ENCODE measurements around the gene CLDN7. TPM values are rescaled to one million over a fixed set of nuclear protein-coding genes. Genes with fewer than 3 reads are reported as not detected.
A peak's percentile ranks its signal among the peaks of the same experiment; 100 is the strongest.

CLDN7 gene
- total RNA-seq, 1 experiment from 2014 or later = 0.34 TPM

DNA sequence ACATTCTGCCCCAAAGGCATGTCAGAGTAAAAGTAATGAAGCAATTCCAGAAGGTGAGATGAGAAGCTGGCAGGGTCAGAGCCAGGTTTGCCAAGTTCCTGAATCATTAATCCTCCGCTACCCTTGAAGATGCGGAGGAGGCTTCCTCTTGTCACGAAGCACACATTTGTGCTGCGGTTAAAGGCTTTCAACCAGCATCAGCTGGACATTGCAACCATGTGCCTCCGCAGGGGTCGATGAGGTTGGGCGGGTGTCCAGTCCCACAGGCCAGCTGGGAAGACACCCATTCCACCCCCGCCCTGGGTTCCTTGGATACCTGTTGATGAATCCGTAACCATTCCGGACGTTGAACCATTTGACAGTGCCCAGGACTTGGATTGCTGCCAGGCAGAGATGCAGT is 30.9 kb upstream of the CLDN7 start:
- no peak for DNase-seq
- H3K9me3 ChIP-seq (replicated peaks) = no peaks in the 10 kb centered on the region
- no peak overlapping the region for H3K27ac ChIP-seq
- H3K4me3 ChIP-seq = no peak overlapping the region
- H3K4me1 ChIP-seq = no peaks in the 10 kb centered on the region
- H3K27me3 ChIP-seq = no peaks in the 10 kb centered on the region
- no peaks in the 10 kb centered on the region for H3K36me3 ChIP-seq

DNA sequence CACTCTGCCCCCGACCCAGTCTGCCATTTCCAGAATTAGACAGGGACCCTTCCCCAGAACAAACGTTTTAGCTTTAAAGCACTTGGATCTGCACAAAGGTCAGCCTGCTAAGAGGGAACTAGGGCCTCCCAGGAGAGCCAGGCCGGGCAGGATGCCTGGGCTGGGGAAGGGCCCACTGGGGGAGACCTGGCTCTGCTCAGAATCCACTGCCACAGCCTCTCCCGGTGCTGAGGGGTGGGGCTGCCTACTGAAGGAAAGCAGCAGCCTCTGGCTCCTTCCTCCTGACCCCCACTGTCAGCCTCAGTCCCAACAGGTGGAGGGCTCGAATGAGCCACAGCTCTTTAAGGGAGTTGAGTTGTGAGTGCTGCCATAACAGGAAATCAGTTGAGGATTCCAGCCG is 30.5 kb upstream of the CLDN7 start:
- H3K4me1 ChIP-seq = no peaks in the 10 kb centered on the region
- peak in 1 of 2 experiments; percentile 26 for DNase-seq
- H3K9me3 ChIP-seq (replicated peaks) = no peaks in the 10 kb centered on the region
- H3K27me3 ChIP-seq = no peaks in the 10 kb centered on the region
- H3K36me3 ChIP-seq = no peaks in the 10 kb centered on the region
- H3K27ac ChIP-seq = no peak overlapping the region
- H3K4me3 ChIP-seq = no peak overlapping the region

DNA sequence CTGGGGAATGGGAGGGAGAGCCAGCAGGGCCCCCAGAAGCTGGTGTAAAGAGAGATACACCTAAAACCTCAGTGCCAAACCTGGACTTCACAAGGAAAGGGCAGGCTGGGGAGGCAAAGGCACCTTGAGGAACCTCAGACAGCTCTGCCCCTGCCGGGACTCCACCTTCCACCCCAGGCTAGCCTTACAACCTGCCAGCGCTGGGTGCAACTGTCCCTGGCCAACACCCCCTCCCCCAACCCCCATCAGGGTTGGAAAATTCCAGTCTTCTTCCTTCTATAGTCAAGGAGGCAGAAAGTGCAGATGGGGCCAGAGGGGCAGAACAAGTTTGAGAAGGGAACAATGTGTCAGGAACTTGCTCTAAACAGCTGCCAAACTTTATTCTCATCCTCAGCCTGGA is 29.9 kb upstream of the CLDN7 start:
- Histone ChIP-seq H3K27me3 (no peaks in the 10 kb centered on the region), H3K36me3 (no peaks in the 10 kb centered on the region), H3K4me1 (no peaks in the 10 kb centered on the region), H3K9me3 (replicated peaks) (no peaks in the 10 kb centered on the region), H3K4me3 (no peak overlapping the region), H3K27ac (no peak overlapping the region)
- DNase-seq = no peak

DNA sequence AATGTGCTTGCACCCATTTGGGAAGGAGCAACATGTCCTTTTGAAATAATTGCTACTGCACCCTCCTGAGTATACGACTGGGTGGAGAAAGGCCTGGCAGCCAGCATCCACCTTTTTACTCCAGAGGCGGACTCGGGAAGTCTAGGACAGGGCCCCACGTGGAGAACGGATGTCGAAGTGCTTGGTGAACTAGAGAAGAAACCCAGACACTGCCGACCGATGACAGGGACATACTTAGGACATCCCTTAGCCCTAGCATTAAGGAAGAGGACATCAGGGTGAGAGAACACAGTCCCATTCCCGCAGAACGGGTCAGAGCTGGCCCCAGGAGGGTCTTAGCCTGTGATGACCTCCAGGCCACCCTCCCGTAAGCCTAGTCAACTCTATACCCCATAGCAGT is 28.4 kb upstream of the CLDN7 start:
- no peaks in the 10 kb centered on the region for H3K27me3 ChIP-seq
- no peak overlapping the region for H3K4me3 ChIP-seq
- no peaks in the 10 kb centered on the region for H3K4me1 ChIP-seq
- no peak for DNase-seq
- no peaks in the 10 kb centered on the region for H3K36me3 ChIP-seq
- no peaks in the 10 kb centered on the region for H3K9me3 ChIP-seq (replicated peaks)
- H3K27ac ChIP-seq = no peak overlapping the region

DNA sequence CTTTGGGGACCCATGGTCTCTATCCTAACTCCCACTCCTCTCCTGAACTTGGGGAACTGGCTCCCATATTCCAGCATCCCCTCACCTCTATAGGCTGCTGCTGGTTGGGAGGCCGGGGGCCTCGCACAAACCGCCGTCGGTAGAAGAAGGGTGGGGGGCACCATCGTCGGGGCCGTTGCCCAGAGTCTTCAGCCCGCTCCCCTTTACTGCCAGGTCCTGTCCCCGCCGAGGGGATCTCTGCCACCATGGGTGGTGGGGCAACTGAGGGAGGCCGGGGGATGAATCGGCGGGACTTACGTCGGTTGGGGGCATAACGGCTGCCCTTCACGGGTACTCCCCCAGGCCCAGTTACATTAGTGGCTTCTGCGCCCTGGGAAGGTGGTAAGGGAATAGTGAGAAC is 27.9 kb upstream of the CLDN7 start:
- Histone ChIP-seq H3K27me3 (no peaks in the 10 kb centered on the region), H3K9me3 (replicated peaks) (no peaks in the 10 kb centered on the region), H3K4me3 (no peak overlapping the region), H3K36me3 (no peaks in the 10 kb centered on the region), H3K27ac (no peak overlapping the region), H3K4me1 (no peaks in the 10 kb centered on the region)
- DNase-seq = no peak

DNA sequence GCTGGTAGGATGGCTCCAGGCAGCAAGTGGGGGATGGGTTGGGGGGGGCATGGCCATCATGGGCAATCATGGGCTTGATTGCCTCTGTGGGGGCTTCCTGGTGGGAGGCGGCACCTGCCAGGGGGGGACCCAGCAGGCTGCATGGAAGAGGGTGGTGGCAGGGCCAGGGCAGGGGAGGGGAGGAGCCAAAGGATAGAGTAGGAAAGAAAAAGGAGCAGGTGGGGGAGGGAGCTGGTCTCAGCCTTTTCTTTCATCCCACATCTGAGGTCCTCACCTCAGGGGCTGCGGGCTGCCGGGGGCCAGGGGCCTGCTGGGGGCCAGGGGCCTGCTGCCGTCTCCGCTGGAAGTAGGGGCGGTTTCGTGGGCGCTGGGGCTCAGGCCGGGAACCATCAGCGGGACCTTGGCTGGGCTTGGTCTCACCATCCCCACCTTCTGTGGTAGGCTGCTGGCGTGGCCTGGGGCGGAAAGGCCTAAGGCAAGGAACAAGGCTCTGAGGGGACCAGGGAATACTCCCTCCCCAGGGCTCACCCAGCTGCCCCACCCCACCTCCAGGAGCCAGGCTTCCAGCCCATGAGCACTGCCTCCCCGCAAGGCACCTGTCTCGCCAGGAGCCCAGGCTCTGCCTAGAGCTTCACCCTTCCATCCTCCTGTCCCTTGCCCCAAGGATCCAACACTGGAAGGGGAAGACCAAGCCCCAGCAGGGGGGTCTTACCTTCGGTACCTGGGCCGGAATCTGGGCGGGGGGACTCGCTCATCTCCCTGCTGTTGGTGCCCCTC is 27.2 kb upstream of the CLDN7 start:
- no peaks in the 10 kb centered on the region for H3K9me3 ChIP-seq (replicated peaks)
- H3K27me3 ChIP-seq = no peaks in the 10 kb centered on the region
- no peak overlapping the region for H3K4me3 ChIP-seq
- no peaks in the 10 kb centered on the region for H3K4me1 ChIP-seq
- no peaks in the 10 kb centered on the region for H3K36me3 ChIP-seq
- no peak for DNase-seq
- H3K27ac ChIP-seq = no peak overlapping the region

DNA sequence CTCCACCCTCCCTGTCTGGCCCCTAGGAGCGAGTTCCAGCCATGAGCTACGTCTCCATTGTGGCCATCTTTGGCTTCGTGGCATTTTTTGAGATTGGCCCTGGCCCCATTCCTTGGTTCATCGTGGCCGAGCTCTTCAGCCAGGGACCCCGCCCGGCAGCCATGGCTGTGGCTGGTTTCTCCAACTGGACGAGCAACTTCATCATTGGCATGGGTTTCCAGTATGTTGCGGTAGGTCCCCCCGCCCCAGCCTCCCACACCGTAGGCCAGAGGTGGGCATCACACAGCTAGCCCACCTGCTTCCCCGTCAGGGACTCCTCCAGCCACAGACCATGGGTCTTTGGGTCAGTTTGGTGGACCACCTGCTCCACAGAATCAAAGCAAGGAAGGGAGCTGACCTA is 23.4 kb upstream of the CLDN7 start:
- H3K27ac ChIP-seq = no peak overlapping the region
- H3K9me3 ChIP-seq (replicated peaks) = no peaks in the 10 kb centered on the region
- no peaks in the 10 kb centered on the region for H3K27me3 ChIP-seq
- no peaks in the 10 kb centered on the region for H3K36me3 ChIP-seq
- no peak for DNase-seq
- no peaks in the 10 kb centered on the region for H3K4me1 ChIP-seq
- no peak overlapping the region for H3K4me3 ChIP-seq

DNA sequence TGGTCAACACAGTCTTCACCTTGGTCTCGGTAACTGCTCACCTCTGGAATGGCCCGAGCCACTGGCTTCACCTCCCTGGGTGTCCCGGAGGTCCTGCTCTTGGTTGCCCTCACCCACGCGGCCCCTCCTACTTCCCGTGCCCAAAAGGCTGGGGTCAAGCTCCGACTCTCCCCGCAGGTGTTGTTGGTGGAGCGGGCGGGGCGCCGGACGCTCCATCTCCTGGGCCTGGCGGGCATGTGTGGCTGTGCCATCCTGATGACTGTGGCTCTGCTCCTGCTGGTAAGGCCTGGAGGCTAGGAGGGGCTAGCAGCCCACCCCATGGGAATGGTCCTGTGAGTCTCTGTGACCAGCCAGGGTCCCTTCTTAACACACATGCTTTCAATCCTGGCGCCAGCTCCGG is 22.6 kb upstream of the CLDN7 start:
- peaks cover 3% of the 10 kb centered on the region; the same call in 1 of the 2 replicates for H3K27me3 ChIP-seq
- H3K36me3 ChIP-seq = no peaks in the 10 kb centered on the region
- H3K4me1 ChIP-seq = no peaks in the 10 kb centered on the region
- H3K4me3 ChIP-seq = no peak overlapping the region
- H3K9me3 ChIP-seq (replicated peaks) = no peaks in the 10 kb centered on the region
- no peak for DNase-seq
- no peak overlapping the region for H3K27ac ChIP-seq

DNA sequence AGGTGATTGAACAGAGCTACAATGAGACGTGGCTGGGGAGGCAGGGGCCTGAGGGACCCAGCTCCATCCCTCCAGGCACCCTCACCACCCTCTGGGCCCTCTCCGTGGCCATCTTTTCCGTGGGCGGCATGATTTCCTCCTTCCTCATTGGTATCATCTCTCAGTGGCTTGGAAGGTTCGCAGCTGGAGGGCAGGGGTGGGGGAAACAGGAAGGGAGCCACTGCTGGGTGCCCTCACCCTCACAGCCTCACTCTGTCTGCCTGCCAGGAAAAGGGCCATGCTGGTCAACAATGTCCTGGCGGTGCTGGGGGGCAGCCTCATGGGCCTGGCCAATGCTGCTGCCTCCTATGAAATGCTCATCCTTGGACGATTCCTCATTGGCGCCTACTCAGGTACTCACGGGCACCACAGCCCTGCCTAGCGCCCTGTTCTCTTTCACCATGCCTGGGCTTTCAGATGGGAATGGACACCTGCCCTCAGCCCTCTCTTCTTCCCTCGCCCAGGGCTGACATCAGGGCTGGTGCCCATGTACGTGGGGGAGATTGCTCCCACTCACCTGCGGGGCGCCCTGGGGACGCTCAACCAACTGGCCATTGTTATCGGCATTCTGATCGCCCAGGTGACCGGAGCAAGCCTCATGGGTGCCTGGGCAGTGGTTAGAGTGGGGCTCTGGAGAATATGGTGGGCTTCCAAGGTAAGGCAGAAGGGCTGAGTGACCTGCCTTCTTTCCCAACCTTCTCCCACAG is 21.4 kb upstream of the CLDN7 start:
- Histone ChIP-seq H3K9me3 (replicated peaks) (no peaks in the 10 kb centered on the region), H3K27ac (no peak overlapping the region), H3K36me3 (no peaks in the 10 kb centered on the region), H3K27me3 (peaks cover 4% of the 10 kb centered on the region; the same call in 1 of the 2 replicates), H3K4me3 (no peak overlapping the region), H3K4me1 (no peaks in the 10 kb centered on the region)
- DNase-seq = no peak

DNA sequence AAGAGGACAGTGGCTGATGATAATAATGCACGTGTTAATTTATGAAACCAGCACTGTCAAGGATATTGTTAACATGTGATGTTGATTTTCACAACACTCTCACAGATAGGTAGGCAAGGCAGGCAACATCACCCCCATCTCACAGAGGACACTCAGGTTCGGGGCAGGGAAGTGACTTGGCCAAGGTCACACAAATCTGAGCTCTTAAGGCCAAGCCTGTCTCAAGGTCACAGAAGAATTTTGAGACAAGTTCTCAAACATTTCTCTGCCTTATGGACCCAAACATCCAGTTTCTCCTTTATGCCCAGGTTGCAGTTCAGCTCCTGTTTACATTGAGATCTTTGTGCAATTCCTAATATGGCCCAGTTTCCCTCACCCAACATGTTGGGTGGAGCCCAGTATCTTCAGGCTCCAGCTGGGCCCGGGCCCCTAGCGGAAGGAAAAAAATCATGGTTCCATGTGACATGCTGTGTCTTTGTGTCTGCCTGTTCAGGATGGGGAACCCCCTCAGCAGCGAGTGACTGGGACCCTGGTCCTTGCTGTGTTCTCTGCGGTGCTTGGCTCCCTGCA is 20.6 kb upstream of the CLDN7 start:
- no peak for DNase-seq
- Histone ChIP-seq H3K9me3 (replicated peaks) (no peaks in the 10 kb centered on the region), H3K4me3 (no peak overlapping the region), H3K4me1 (no peaks in the 10 kb centered on the region), H3K36me3 (no peaks in the 10 kb centered on the region), H3K27me3 (peaks cover 4% of the 10 kb centered on the region; the same call in 1 of the 2 replicates), H3K27ac (no peak overlapping the region)

DNA sequence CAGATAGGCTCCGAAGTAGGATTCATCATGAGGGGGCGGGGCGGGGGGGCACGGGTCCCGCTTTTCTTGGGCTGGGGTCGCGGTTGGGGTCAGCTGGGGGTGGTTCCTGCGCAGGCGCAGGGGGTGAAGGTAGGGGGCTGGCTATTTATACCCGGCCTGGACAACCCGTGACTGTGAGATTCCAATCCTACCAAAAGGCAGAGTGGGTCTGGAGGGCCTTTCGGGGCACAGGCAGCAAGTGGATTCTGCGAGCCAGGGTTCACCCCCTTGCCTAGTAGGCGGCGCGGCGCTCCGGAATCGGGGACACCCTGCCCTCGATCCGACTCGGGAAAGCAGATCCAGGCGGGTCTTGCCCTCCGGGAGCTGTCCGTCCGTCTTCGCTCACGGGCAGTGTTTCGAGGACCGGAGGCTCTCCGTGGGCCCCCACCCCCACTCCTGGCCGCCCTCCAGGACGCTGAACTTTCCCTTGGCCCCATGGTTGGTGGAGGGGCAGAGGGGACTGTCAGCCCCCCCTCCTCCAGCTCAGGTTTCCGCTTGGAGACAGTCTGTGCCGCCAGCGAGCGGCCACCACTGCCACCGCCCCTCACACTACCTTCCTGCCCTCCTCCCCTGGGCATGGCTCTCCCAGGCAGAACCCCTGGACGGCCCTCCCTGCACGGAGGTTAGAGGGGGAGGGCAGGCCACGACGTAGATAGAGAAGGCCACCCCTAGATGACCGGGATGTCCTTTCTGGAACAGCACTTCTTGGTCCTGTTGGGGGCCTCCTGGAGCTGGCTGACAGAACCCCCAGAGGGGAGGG is 19.9 kb upstream of the CLDN7 start:
- no peaks in the 10 kb centered on the region for H3K4me1 ChIP-seq
- peaks cover 4% of the 10 kb centered on the region; the same call in 1 of the 2 replicates for H3K27me3 ChIP-seq
- peak; percentile 22 to 39 for DNase-seq
- peak overlapping the region; percentile 64 for H3K4me3 ChIP-seq
- no peak overlapping the region for H3K27ac ChIP-seq
- no peaks in the 10 kb centered on the region for H3K9me3 ChIP-seq (replicated peaks)
- H3K36me3 ChIP-seq = no peaks in the 10 kb centered on the region

DNA sequence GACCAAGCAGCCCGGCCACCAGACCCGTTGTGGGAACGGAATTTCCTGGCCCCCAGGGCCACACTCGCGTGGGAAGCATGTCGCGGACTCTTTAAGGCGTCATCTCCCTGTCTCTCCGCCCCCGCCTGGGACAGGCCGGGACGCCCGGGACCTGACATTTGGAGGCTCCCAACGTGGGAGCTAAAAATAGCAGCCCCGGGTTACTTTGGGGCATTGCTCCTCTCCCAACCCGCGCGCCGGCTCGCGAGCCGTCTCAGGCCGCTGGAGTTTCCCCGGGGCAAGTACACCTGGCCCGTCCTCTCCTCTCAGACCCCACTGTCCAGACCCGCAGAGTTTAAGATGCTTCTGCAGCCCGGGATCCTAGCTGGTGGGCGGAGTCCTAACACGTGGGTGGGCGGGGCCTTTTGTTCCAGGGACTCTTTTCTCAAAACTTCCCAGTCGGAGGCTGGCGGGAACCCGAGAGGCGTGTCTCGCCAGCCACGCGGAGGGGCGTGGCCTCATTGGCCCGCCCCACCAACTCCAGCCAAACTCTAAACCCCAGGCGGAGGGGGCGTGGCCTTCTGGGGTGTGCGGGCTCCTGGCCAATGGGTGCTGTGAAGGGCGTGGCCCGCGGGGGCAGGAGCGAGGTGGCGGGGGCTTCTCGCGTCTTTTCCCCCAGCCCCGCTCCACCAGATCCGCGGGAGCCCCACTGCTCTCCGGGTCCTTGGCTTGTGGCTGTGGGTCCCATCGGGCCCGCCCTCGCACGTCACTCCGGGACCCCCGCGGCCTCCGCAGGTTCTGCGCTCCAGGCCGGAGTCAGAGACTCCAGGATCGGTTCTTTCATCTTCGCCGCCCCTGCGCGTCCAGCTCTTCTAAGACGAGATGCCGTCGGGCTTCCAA is 19.0 kb upstream of the CLDN7 start, which contains the start of gene SLC2A4:
SLC2A4 (plus strand) TSS at position 645 of the 879 bp plus-strand sequence; CDS start at position 862, 217 bp downstream.
- Histone ChIP-seq H3K9me3 (replicated peaks) (no peaks in the 10 kb centered on the region), H3K36me3 (no peaks in the 10 kb centered on the region), H3K27me3 (peaks cover 4% of the 10 kb centered on the region; the same call in 1 of the 2 replicates), H3K4me3 (peak within 1 kb of the TSS; percentile 64), H3K4me1 (no peaks in the 10 kb centered on the region), H3K27ac (peak within 1 kb of the TSS; percentile 40)
- peak; percentile 92 to 96 for DNase-seq

DNA sequence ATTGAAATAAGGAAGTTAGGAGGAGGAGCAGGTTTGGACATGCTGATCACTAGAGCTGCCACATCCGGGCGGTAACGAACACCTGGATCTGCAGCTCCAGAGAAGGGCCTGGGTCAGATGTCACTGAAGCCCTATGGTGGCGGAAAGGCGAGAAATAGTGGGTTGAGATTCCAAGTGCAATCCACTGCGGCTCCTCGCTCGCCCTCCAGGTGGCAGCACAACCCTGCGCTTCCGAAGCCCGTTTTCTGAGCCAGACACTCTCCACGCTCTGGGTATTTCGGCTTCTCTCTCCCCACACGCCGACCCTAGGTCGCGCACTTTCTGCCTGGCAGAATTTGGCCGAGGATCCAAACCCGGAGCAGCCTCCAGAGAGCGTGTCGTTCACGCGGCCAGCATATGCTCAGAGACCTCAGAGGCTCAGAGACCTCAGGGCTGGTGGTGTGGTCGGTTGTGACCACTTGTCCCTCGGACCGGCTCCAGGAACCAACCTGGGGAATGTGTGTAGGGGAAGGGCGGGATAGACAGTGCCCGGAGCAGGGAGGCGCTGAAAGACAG is 18.3 kb upstream of the CLDN7 start:
- Histone ChIP-seq H3K4me1 (no peaks in the 10 kb centered on the region), H3K27me3 (peaks cover 4% of the 10 kb centered on the region; the same call in 1 of the 2 replicates), H3K9me3 (replicated peaks) (no peaks in the 10 kb centered on the region), H3K4me3 (peak overlapping the region; percentile 64), H3K27ac (peak overlapping the region; percentile 40), H3K36me3 (no peaks in the 10 kb centered on the region)
- peak; percentile 67 to 83 for DNase-seq

All from SJCRH30 (cell line).